ENCODE measurements around the gene SHBG. TPM values are rescaled to one million over a fixed set of nuclear protein-coding genes. Genes with fewer than 3 reads are reported as not detected.

Gene SHBG
- total RNA-seq, 1 experiment from 2014 or later = not detected

- no peak for DNase-seq (ENCODE audit: low read depth)
These were observed 16.5 kb downstream of the SHBG start for GRCh38 chr17:7646457-7646856.

GRCh38 chr17:7647018-7647417, 17.1 kb downstream of the SHBG start:
- no peak for DNase-seq (ENCODE audit: low read depth)

- no peak for DNase-seq (ENCODE audit: low read depth)
These were observed 20.7 kb downstream of the SHBG start, which contains the start of gene ATP1B2 for GRCh38 chr17:7650509-7651096. Gene ATP1B2 (plus strand): TSS chr17:7650926. CDS start chr17:7651519, 593 bp downstream.

- DNase-seq (ENCODE audit: low read depth) = no peak
These were observed 21.2 kb downstream of the SHBG start for GRCh38 chr17:7651097-7651664.

GRCh38 chr17:7651665-7652387, 21.9 kb downstream of the SHBG start:
- no peak for DNase-seq (ENCODE audit: low read depth)

GRCh38 chr17:7652388-7653356, 22.7 kb downstream of the SHBG start:
- no peak for DNase-seq (ENCODE audit: low read depth)

GRCh38 chr17:7654832-7655540, 25.1 kb downstream of the SHBG start:
- no peak for DNase-seq (ENCODE audit: low read depth)

- no peak for DNase-seq (ENCODE audit: low read depth)
These were observed 25.6 kb downstream of the SHBG start for GRCh38 chr17:7655541-7655840.

- DNase-seq (ENCODE audit: low read depth) = no peak
These were observed 27.1 kb downstream of the SHBG start for GRCh38 chr17:7656958-7657609.

GRCh38 chr17:7667656-7668406, 37.9 kb downstream of the SHBG start:
- DNase-seq (ENCODE audit: low read depth) = no peak

GRCh38 chr17:7668482-7668881, 38.5 kb downstream of the SHBG start:
- no peak for DNase-seq (ENCODE audit: low read depth)

- peak; percentile 25 for DNase-seq (ENCODE audit: low read depth)
These were observed 43.3 kb downstream of the SHBG start for GRCh38 chr17:7673239-7673638.

GRCh38 chr17:7674934-7675333, 45.0 kb downstream of the SHBG start:
- DNase-seq (ENCODE audit: low read depth) = no peak

- DNase-seq (ENCODE audit: low read depth) = peak; percentile 26
These were observed 46.6 kb downstream of the SHBG start for GRCh38 chr17:7676533-7676932.

GRCh38 chr17:7677388-7678067, 47.6 kb downstream of the SHBG start:
- no peak for DNase-seq (ENCODE audit: low read depth)
